Measurements from ENCODE around the gene ARHGEF39.
"Not testable (repeated sequence)": the region's sequence is repeated elsewhere in the genome, so short reads cannot be mapped to it uniquely, and the experiment has no call there.

Gene ARHGEF39

GRCh38 chr9:35628389-35628991 lies 36.5 kb downstream of the ARHGEF39 start:
- no peak for DNase-seq (ENCODE audit: extremely low read depth in 1 of 2, low read depth in 1 of 2)

- DNase-seq (ENCODE audit: extremely low read depth in 1 of 2, low read depth in 1 of 2): no peak
Measured at GRCh38 chr9:35627575-35627974, 37.4 kb downstream of the ARHGEF39 start.

- DNase-seq (ENCODE audit: extremely low read depth in 1 of 2, low read depth in 1 of 2): no peak
Measured at GRCh38 chr9:35619800-35620158, 45.2 kb downstream of the ARHGEF39 start.

GRCh38 chr9:35618854-35619799 lies 45.9 kb downstream of the ARHGEF39 start:
- no peak for DNase-seq (ENCODE audit: extremely low read depth in 1 of 2, low read depth in 1 of 2)

GRCh38 chr9:35618325-35618727 lies 46.7 kb downstream of the ARHGEF39 start, which contains the start of gene CD72:
Gene CD72 (minus strand): TSS chr9:35618413. CDS start chr9:35618303, 110 bp downstream.
- DNase-seq (ENCODE audit: extremely low read depth in 1 of 2, low read depth in 1 of 2): no peak

GRCh38 chr9:35617548-35617947 lies 47.4 kb downstream of the ARHGEF39 start:
- no peak for DNase-seq (ENCODE audit: extremely low read depth in 1 of 2, low read depth in 1 of 2)

- peak in 1 of 2 donors; percentile 48 for DNase-seq (ENCODE audit: extremely low read depth in 1 of 2, low read depth in 1 of 2)
Measured at GRCh38 chr9:35616681-35617459, 48.1 kb downstream of the ARHGEF39 start.

GRCh38 chr9:35615981-35616680 lies 48.9 kb downstream of the ARHGEF39 start:
- DNase-seq (ENCODE audit: extremely low read depth in 1 of 2, low read depth in 1 of 2): no peak

- no peak for DNase-seq (ENCODE audit: extremely low read depth in 1 of 2, low read depth in 1 of 2)
Measured at GRCh38 chr9:35612843-35613242, 52.2 kb downstream of the ARHGEF39 start.

- DNase-seq (ENCODE audit: extremely low read depth in 1 of 2, low read depth in 1 of 2): not testable (repeated sequence)
Measured at GRCh38 chr9:35612066-35612465, 52.9 kb downstream of the ARHGEF39 start.

GRCh38 chr9:35611230-35611797 lies 53.7 kb downstream of the ARHGEF39 start:
- peak in 1 of 2 donors; percentile 41 for DNase-seq (ENCODE audit: extremely low read depth in 1 of 2, low read depth in 1 of 2)

- DNase-seq (ENCODE audit: extremely low read depth in 1 of 2, low read depth in 1 of 2): no peak
Measured at GRCh38 chr9:35609820-35610163, 55.2 kb downstream of the ARHGEF39 start.
